ENCODE measurements around the gene B4GALNT3.

Gene B4GALNT3

GRCh38 chr12:601976-602699, 142.4 kb downstream of the B4GALNT3 start:
- no peak for DNase-seq

- no peak for DNase-seq
Measured at GRCh38 chr12:602700-603068, 142.9 kb downstream of the B4GALNT3 start.

GRCh38 chr12:604956-605355, 145.2 kb downstream of the B4GALNT3 start:
- peak; percentile 49 for DNase-seq

- peak; percentile 77 for DNase-seq
Measured at GRCh38 chr12:607541-608001, 147.8 kb downstream of the B4GALNT3 start.

- no peak for DNase-seq
Measured at GRCh38 chr12:608413-608812, 148.7 kb downstream of the B4GALNT3 start.

- DNase-seq = peak; percentile 46
Measured at GRCh38 chr12:608921-609320, 149.2 kb downstream of the B4GALNT3 start.

- DNase-seq = no peak
Measured at GRCh38 chr12:611721-612120, 152.0 kb downstream of the B4GALNT3 start.

GRCh38 chr12:612293-612692, 152.6 kb downstream of the B4GALNT3 start:
- no peak for DNase-seq

- DNase-seq = no peak
Measured at GRCh38 chr12:612886-613285, 153.1 kb downstream of the B4GALNT3 start.
